A549 (cell line): ENCODE results near the gene TYRP1. TPM values are rescaled to one million over a fixed set of nuclear protein-coding genes. Genes with fewer than 3 reads are reported as not detected.

Experiments
- ATAC-seq, 2 experiments: fragments of 200-7000 bp in 1 of 2; fragments of >200 bp in 1 of 2; cut with Nextera tagmentation in 1 of 2; cut with Tn5 transposase in 1 of 2; 3 replicates each; pipeline versions ENCODE4 v1.8.0 to v1.9.1; 2018 to 2020; ENCODE audit warnings: mild to moderate bottlenecking in 1 of 2, moderate library complexity in 1 of 2
- CTCF ChIA-PET: fragments of 300-600 bp; sonication (Branson Sonifier 250); formaldehyde crosslinking; extraction: SDS; loops from one replicate; lab custom pipeline; 2021; ENCODE audit warnings: antibody characterized with exemption, inconsistent platforms; lab: Yijun Ruan, JAX
- POLR2A ChIA-PET: fragments of 350-600 bp; formaldehyde crosslinking; extraction: SDS; loops from one replicate; lab custom pipeline; 2021; ENCODE audit warnings: antibody characterized with exemption, inconsistent platforms; lab: Yijun Ruan, JAX
- DNase-seq, 2 experiments: peaks; one replicate each; pipeline versions ENCODE4 v3.0.0 to v3.0.0-alpha.2; 2011 to 2016; ENCODE audit warnings: low read depth in 1 of 2, low spot score in 1 of 2
- FAIRE-seq: peaks from 2 replicates; lab custom pipeline; 2011; peaks lifted over from hg19 to GRCh38; lab: Jason Lieb, UNC
- H3K27ac ChIP-seq, 2 experiments: fragments of >200 bp; sonication (Bioruptor Twin); formaldehyde crosslinking; 3 replicates each; pipeline ENCODE4 v1.5.1; 2016 to 2017
- H3K4me1 ChIP-seq: fragments of >200 bp; sonication (Bioruptor Twin); formaldehyde crosslinking; 3 replicates; pipeline ENCODE4 v1.6.1; 2016
- H3K4me2 ChIP-seq: fragments of >200 bp; sonication (Bioruptor Twin); formaldehyde crosslinking; 3 replicates; pipeline ENCODE4 v1.6.1; 2016
- H3K4me3 ChIP-seq: fragments of >200 bp; sonication (Bioruptor Twin); formaldehyde crosslinking; 3 replicates; pipeline ENCODE4 v1.5.1; 2016
- H3K9me3 ChIP-seq: fragments of >200 bp; sonication (Bioruptor Twin); formaldehyde crosslinking; 3 replicates; pipeline ENCODE4 v1.6.1; 2016
- BHLHE40 ChIP-seq: IDR thresholded peaks from 2 replicates; pipeline ENCODE4 v1.6.1; 2012; ENCODE audit warnings: low read depth, low read length, inconsistent platforms
- CHD4 ChIP-seq: fragments of 200-600 bp; sonication (generic); IDR thresholded peaks from 2 replicates; pipeline ENCODE4 v1.6.1; 2016; ENCODE audit warnings: antibody characterized with exemption, mild to moderate bottlenecking, borderline replicate concordance
- EHF ChIP-seq: fragments of 250-450 bp; sonication (Bioruptor Pico); IDR thresholded peaks from 2 replicates; pipeline ENCODE4 v1.5.0; 2020; ENCODE audit warnings: mild to moderate bottlenecking
- FOSB ChIP-seq: fragments of 250-450 bp; sonication (Bioruptor Pico); IDR thresholded peaks from 2 replicates; pipeline ENCODE4 v1.5.0; 2020; ENCODE audit warnings: mild to moderate bottlenecking, moderate library complexity
- HES2 ChIP-seq: fragments of >200 bp; sonication (Bioruptor Twin); formaldehyde crosslinking; IDR thresholded peaks from 2 replicates; pipeline ENCODE4 v1.6.1; 2016
- HEYL ChIP-seq: fragments of 250-450 bp; sonication (Bioruptor Pico); IDR thresholded peaks from 2 replicates; pipeline ENCODE4 v1.8.0; 2021; ENCODE audit warnings: mild to moderate bottlenecking, moderate library complexity
- HOXB5 ChIP-seq: fragments of 250-450 bp; sonication (Bioruptor Pico); IDR thresholded peaks from 2 replicates; pipeline ENCODE4 v1.5.0; 2020; ENCODE audit warnings: mild to moderate bottlenecking, moderate library complexity
- KDM1A ChIP-seq: fragments of 200-600 bp; sonication (generic); IDR thresholded peaks from 2 replicates; pipeline ENCODE4 v1.6.1; 2016; ENCODE audit warnings: low read depth, mild to moderate bottlenecking
- PHF8 ChIP-seq: fragments of 200-600 bp; sonication (generic); IDR thresholded peaks from 2 replicates; pipeline ENCODE4 v1.6.1; 2016; ENCODE audit warnings: low read depth, mild to moderate bottlenecking, antibody characterized with exemption, moderate library complexity, borderline replicate concordance
- RAD21 ChIP-seq, 2 experiments: fragments of >200 bp in 1 of 2; sonication (Bioruptor Twin) in 1 of 2; formaldehyde crosslinking in 1 of 2; IDR thresholded peaks in 1 of 2; conservative IDR thresholded peaks in 1 of 2; 2 replicates in 1 of 2; 3 replicates in 1 of 2; pipeline ENCODE4 v1.6.1; 2012 to 2018; ENCODE audit warnings: inconsistent platforms in 1 of 2
- REST ChIP-seq: fragments of 200-600 bp; sonication (generic); IDR thresholded peaks from 2 replicates; pipeline ENCODE4 v1.6.1; 2016; ENCODE audit warnings: antibody characterized with exemption, mild to moderate bottlenecking, moderate library complexity
- RFX5 ChIP-seq: fragments of 450-650 bp; IDR thresholded peaks from 2 replicates; pipeline ENCODE4 v1.7.1; 2014; ENCODE audit warnings: antibody characterized with exemption, mild to moderate bottlenecking, moderate library complexity
- RNF2 ChIP-seq: fragments of 200-600 bp; sonication (generic); IDR thresholded peaks from 2 replicates; pipeline ENCODE4 v1.6.1; 2016; ENCODE audit warnings: low read depth, mild to moderate bottlenecking, antibody characterized with exemption, moderate library complexity, borderline replicate concordance
- ZSCAN20 ChIP-seq: fragments of 250-450 bp; sonication (Bioruptor Pico); IDR thresholded peaks from 2 replicates; pipeline ENCODE4 v1.8.0; 2022; ENCODE audit warnings: mild to moderate bottlenecking, moderate library complexity
- WGBS: methylation state at CpG from one replicate; pipeline ENCODE4 v1.1.6; 2017; ENCODE audit errors: missing lambda C conversion rate; 5-methylcytosine and 5-hydroxymethylcytosine counted together
- polyA plus RNA-seq, 4 experiments: library from polyadenylated mRNA; depleted of rRNA in 3 of 4; stranded (reverse); fragments of >200 nt; fragmentation: RNase III in 1 of 4; extraction: RNeasy Plus Mini Kit Qiagen cat#74134 plus additional on column Dnase treatment in 1 of 4; gene quantifications; 2 replicates in 3 of 4; 3 replicates in 1 of 4; pipeline ENCODE4 v1.2.3, GENCODE V29; 2011 to 2017

TYRP1 gene
- polyA plus RNA-seq, 2 of the 4 experiments (the other 2 are of a cell fraction) = 0.12 TPM

GRCh38 chr9:12696931-12697622 is 3.9 kb downstream of the TYRP1 start:
- ChIA-PET POLR2A (no interaction called here), CTCF (interaction anchor here (0.9 kb wide), 1 partner anchor 391 kb away, joined by 3 read pairs; no protein-coding TSS in a partner anchor)
- Histone ChIP-seq H3K4me1 (peaks cover 6% of the 10 kb centered on the region; the same call in 1 of the 3 replicates), H3K9me3 (no peaks in the 10 kb centered on the region), H3K27ac (no peak overlapping the region), H3K4me3 (no peak overlapping the region), H3K4me2 (no peak overlapping the region)
- WGBS = 28% methylated on average over 4 of the region's 4 CpGs
- no peak for DNase-seq
- no peak for ATAC-seq
- no peak for FAIRE-seq
- TF ChIP-seq PHF8 (no peak), HOXB5 (no peak), RNF2 (no peak), FOSB (CRISPR knock-in tag) (no peak), CHD4 (no peak), EHF (CRISPR knock-in tag) (no peak), RFX5 (no peak), HEYL (CRISPR knock-in tag) (no peak), RAD21 (conservative IDR thresholded peaks at IDR 0.05 in 1 of 2, IDR thresholded peaks at IDR 0.05 in 1 of 2) (no peak), KDM1A (no peak), REST (no peak), BHLHE40 (no peak), HES2 (no peak)
- TF ChIP-seq, all 56 proteins: peak for 0

- no peaks in the 10 kb centered on the region for H3K9me3 ChIP-seq
- CTCF ChIA-PET = interaction anchor here (1.0 kb wide), 1 partner anchor 22 kb away, joined by 3 read pairs; no protein-coding TSS in a partner anchor
Measured at GRCh38 chr9:12697719-12698118, 4.5 kb downstream of the TYRP1 start.

More at GRCh38 chr9:12697719-12698118, 4.5 kb downstream of the TYRP1 start:
- Histone ChIP-seq H3K4me2 (no peak overlapping the region; the same call in 2 of the 3 replicates), H3K27ac (no peak overlapping the region), H3K4me1 (peaks cover 8% of the 10 kb centered on the region; the same call in 1 of the 3 replicates), H3K4me3 (no peak overlapping the region)
- TF ChIP-seq REST (no peak), ZSCAN20 (CRISPR knock-in tag) (no peak), BHLHE40 (no peak)
- no peak for FAIRE-seq
- 77% methylated on average over 1 of the region's 1 CpG for WGBS
- no peak for ATAC-seq
- POLR2A ChIA-PET = no interaction called here
- DNase-seq = no peak
